ENCODE measurements around the gene GDNF.

DNA sequence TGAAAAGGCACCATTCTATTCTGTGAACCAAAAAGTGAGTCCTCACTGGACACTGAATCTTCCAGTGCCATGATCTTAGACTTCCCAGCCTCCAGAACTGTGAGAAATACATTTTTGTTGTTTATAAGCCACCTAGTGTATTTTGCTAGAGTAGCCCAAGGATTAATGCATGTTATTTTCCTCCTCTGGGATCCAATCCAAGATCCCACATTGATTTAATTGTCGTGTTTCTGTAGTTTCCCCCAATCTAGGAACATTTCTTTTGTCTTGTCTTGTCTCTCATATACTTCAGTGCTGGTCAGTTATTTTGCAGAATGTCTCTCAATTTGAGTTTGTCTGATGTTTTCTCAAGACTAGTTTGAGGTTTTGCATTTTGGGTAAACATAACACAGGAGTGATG is 36.4 kb downstream of the GDNF start:
- no peak for TF ChIP-seq POLR2A (IDR thresholded peaks at IDR 0.05)
- TF ChIP-seq, protein P1, sequence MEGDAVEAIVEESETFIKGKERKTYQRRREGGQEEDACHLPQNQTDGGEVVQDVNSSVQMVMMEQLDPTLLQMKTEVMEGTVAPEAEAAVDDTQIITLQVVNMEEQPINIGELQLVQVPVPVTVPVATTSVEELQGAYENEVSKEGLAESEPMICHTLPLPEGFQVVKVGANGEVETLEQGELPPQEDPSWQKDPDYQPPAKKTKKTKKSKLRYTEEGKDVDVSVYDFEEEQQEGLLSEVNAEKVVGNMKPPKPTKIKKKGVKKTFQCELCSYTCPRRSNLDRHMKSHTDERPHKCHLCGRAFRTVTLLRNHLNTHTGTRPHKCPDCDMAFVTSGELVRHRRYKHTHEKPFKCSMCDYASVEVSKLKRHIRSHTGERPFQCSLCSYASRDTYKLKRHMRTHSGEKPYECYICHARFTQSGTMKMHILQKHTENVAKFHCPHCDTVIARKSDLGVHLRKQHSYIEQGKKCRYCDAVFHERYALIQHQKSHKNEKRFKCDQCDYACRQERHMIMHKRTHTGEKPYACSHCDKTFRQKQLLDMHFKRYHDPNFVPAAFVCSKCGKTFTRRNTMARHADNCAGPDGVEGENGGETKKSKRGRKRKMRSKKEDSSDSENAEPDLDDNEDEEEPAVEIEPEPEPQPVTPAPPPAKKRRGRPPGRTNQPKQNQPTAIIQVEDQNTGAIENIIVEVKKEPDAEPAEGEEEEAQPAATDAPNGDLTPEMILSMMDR (IDR thresholded peaks at IDR 0.05), result no peak
- TF ChIP-seq EP300 (IDR thresholded peaks at IDR 0.05), result no peak
- TF ChIP-seq POLR2AphosphoS5 (IDR thresholded peaks at IDR 0.05), result no peak
